Renal cortical epithelial cell (primary cell): ENCODE results near the gene APOO. TPM values are rescaled to one million over a fixed set of nuclear protein-coding genes. Genes with fewer than 3 reads are reported as not detected.

ENCODE experiments used
- DNase-seq: peaks from one replicate; pipeline ENCODE4 v3.0.0-alpha.2; 2011; ENCODE audit warnings: low read depth
- total RNA-seq: library from RNA; depleted of rRNA; stranded (reverse); fragments of >200 nt; gene quantifications from 2 replicates; pipeline ENCODE4 v1.2.3, GENCODE V29; 2014

The APOO gene
- 16.1 and 16.3 TPM in 2 replicates for total RNA-seq

- DNase-seq = peak; percentile 78
Measured at GRCh38 chrX:23907498-23908218, at the start of gene APOO, which contains the start of gene CXorf58. APOO (minus strand) TSS chrX:23907938; CDS start chrX:23907702, 236 bp downstream. CXorf58 (plus strand) TSS chrX:23908006; CDS start chrX:23910303, 2,297 bp downstream.

DNA sequence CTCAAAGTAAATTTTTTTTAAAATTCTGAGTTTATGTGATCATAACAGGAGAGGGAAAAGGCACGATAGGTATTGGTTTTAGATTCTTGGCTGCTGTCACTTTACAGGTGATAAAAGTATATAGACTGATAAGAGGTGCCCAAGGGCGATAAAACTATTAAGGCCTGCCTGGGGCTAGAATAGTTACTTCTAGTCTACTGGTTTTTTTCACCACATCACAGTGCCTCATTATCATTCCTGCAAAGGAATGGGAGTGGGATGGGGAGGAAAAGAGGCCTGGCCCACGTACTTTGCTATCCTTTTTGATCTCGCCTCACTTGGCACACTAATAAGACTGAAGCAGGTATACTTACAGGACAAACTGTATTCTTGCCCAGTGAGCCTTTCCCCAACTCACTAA lies 46.7 kb upstream of the APOO start:
- no peak for DNase-seq

GRCh38 chrX:23953908-23954269 lies 46.2 kb upstream of the APOO start:
- DNase-seq = no peak

GRCh38 chrX:23952984-23953907 lies 45.5 kb upstream of the APOO start:
- peak; percentile 24 for DNase-seq

GRCh38 chrX:23952391-23952790 lies 44.7 kb upstream of the APOO start:
- no peak for DNase-seq

GRCh38 chrX:23945206-23945605 lies 37.5 kb upstream of the APOO start:
- no peak for DNase-seq

DNA sequence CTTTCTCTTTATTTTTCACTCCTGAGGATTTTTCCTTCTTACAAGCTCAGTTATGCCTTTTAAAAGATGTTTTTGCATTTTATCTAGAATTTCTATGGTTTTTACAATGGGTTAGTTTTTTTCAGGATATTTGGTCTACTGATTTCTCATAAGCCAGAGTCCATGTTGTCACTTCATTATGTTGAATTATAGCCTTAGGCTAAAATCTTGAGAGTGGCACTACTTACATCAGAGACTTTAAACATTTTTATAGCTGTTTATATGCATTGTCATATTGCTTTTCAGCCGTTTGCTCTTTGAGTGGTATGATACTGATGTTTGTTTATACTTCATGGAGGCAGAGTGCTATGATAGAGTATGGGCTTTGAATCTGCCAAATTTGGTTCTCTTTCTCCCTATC lies 36.5 kb upstream of the APOO start:
- DNase-seq = no peak

GRCh38 chrX:23939203-23939602 lies 31.5 kb upstream of the APOO start:
- DNase-seq = no peak

GRCh38 chrX:23938690-23939089 lies 31.0 kb upstream of the APOO start:
- no peak for DNase-seq

DNA sequence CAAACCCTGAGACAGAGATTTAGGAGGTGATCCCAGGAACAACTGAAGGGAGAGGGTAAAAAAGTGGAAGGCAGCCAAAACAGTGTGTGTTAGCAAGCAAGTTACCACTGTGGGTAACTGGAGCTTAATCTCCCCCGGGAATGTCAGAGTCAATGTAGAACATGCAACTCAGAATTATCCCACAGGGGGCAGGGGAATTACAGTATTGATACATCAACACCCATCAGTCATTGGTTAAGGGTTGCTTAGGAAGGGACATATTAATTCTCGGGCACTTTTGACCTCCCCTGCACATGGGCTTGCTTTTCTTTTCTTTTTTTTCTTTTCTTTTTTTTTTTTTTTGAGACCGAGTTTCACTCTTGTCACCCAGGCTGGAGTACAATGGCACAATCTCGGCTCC lies 29.4 kb upstream of the APOO start:
- no peak for DNase-seq

DNA sequence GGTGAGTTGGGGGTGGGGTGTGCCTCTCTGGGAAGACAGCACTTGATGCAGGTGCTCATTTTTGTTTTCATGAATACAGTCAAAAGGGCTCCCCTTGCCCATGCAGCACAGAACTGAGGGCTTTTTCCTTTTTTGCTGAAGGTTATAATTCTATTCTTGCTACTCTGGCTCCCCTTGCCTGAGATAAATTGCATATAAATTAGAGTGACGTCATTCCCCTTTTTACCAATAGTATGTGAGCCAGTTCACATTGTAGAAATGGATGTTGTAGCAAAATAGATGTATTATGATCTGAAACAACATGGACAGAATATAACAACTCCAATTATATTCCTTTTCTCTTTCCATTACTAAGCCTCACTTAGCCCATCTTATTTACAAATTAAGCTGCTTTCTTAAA lies 28.4 kb upstream of the APOO start:
- no peak for DNase-seq

DNA sequence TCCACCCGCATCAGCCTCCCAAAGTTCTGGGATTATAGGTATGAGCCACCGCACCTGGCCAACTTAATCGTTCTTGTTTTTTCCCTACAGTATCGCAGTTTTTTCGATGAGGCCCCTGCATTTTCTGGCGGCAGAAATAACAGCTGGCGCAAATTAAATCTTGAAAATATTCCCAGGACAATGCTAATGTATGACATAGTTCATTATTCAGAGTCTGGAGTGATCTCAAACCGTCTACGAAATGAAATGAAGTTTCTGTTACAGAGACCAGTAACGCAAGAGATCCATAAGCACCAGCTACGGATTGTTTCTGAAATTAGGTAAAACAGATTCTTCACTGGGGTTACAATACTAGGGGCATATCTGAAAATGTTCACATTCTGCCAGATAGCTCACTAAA lies 27.4 kb upstream of the APOO start:
- no peak for DNase-seq

DNA sequence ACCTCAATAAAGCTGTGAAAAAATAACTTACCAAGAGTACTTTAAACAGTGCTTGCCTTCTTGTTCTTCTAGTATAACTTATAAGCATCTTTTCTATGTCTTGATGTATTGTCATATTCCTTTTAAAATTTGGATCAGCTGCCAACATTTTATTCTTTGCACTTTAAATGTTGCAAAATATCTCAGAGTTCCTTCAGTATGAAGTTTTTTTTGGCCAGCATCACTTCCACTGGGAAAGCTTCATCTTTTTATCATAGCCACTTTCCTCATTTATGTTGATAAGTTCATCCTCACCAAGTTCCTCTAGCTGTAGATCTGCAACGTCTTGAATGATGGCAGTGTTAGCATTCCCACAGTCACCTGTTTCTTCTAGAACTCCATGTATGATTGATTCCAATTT lies 24.3 kb upstream of the APOO start:
- no peak for DNase-seq

GRCh38 chrX:23930894-23931604 lies 23.3 kb upstream of the APOO start:
- DNase-seq = no peak

GRCh38 chrX:23926015-23926414 lies 18.3 kb upstream of the APOO start:
- no peak for DNase-seq

- no peak for DNase-seq
Measured at GRCh38 chrX:23919706-23920320, 12.1 kb upstream of the APOO start.

GRCh38 chrX:23919148-23919547 lies 11.4 kb upstream of the APOO start:
- no peak for DNase-seq

GRCh38 chrX:23911126-23911835 lies 3.5 kb upstream of the APOO start:
- DNase-seq = no peak

DNA sequence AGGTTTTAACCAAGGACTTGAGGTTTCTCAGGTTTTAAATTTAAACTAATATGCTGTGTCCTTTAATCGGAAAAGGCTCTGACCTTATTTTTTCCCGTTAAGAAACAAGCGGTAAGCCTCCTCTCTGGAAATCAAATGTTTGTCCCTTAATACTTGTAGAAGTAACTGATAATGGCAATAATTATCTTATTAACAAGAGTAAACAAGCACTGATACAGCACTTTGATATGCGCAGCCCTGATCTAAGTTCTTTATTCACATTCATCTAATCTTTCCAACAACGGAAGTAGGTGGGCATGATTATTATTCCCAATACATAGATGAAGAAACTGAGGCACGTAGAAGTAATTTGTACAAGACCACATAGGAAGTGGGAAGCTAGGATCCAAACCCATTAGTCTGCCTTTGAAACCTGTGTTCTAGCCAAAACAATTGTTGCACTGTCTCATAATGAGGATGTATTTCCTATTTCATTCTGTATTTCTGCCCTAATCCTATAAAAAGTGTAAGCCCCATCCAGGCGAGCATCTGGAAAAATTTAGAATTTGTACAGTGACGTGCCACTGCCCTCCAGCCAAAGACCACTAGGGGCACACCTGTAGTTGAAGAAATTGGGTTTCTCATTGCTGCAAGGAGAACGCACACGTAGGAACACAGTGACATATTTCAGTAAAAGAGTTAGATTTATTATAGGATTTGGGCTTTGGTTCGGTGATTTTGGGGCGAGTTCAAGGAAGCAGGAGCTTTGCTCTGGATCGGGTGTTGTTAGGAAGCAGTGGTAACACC lies 674 bp upstream of the APOO start:
- DNase-seq = no peak

GRCh38 chrX:23907111-23907497 lies 634 bp downstream of the APOO start:
- DNase-seq = no peak
